GM12878 (cell line): Measurements from ENCODE around the gene EPB41L2. TPM values are rescaled to one million over a fixed set of nuclear protein-coding genes. Genes with fewer than 3 reads are reported as not detected.

Experiments
- ATAC-seq: fragments of 200-7000 bp; cut with Tn5 transposase; 3 replicates; pipeline ENCODE4 v1.9.1; 2020; ENCODE audit warnings: mild to moderate bottlenecking, moderate library complexity
- BruUV-seq: library from RNA; stranded (reverse); fragments of 400-500 nt; replicated peaks from 2 replicates; lab custom pipeline; 2021; lab: Mats Ljungman, UMichigan
- CTCF ChIA-PET: fragments of 300-600 bp; sonication (Branson Sonifier 250); formaldehyde crosslinking; extraction: SDS; loops from one replicate; lab custom pipeline; 2021; ENCODE audit warnings: inconsistent platforms; lab: Yijun Ruan, JAX
- POLR2A ChIA-PET: fragments of 350-600 bp; formaldehyde crosslinking; extraction: SDS; loops from one replicate; lab custom pipeline; 2021; ENCODE audit warnings: inconsistent platforms; lab: Charles Lee
- RAD21 ChIA-PET: fragments of 300-600 bp; sonication (Branson Sonifier 250); formaldehyde crosslinking; loops from one replicate; lab custom pipeline; 2023; ENCODE audit warnings: antibody characterized with exemption; ENCODE audit not compliant: unreplicated experiment; lab: Charles Lee
- SMC1A ChIA-PET: fragments of 300-600 bp; sonication (Branson Sonifier 250); formaldehyde crosslinking; loops from one replicate; lab custom pipeline; 2023; ENCODE audit not compliant: unreplicated experiment, uncharacterized antibody; lab: Charles Lee
- DNase-seq: peaks from one replicate; pipeline ENCODE4 v3.0.0-alpha.2; 2011; ENCODE audit warnings: low read depth, low spot score
- FAIRE-seq: peaks from 3 replicates; lab custom pipeline; 2011; peaks lifted over from hg19 to GRCh38; lab: Jason Lieb, UNC
- H2AFZ ChIP-seq: 2 replicates; pipeline ENCODE4 v1.6.0; 2011; ENCODE audit warnings: low read depth, low read length, control low read depth; ENCODE audit not compliant: control insufficient read depth
- H3K27ac ChIP-seq: 2 replicates; pipeline ENCODE4 v1.5.1; 2011; ENCODE audit warnings: control low read depth; ENCODE audit not compliant: control insufficient read depth, insufficient read depth
- H3K27me3 ChIP-seq, 2 experiments: replicated peaks in 1 of 2; 2 replicates each; pipeline versions ENCODE4 v1.6.0 to v1.6.1; 2011; ENCODE audit warnings: low read length in 1 of 2; ENCODE audit not compliant: control insufficient read depth in 2 of 2, insufficient read depth in 2 of 2
- H3K36me3 ChIP-seq, 2 experiments: 2 replicates each; pipeline ENCODE4 v1.5.1; 2011; ENCODE audit warnings: low read length in 1 of 2; ENCODE audit not compliant: control insufficient read depth in 2 of 2, insufficient read depth in 2 of 2
- H3K4me1 ChIP-seq: 2 replicates; pipeline ENCODE4 v1.6.1; 2011; ENCODE audit warnings: mild to moderate bottlenecking, low read length, moderate library complexity, mixed read lengths; ENCODE audit not compliant: control insufficient read depth, insufficient read depth
- H3K4me2 ChIP-seq: 2 replicates; pipeline ENCODE4 v1.6.0; 2011; ENCODE audit warnings: control low read depth; ENCODE audit not compliant: control insufficient read depth, insufficient read depth
- H3K4me3 ChIP-seq: fragments of 200-600 bp; sonication (generic); 2 replicates; pipeline ENCODE4 v1.5.1; 2016
- H3K79me2 ChIP-seq: 2 replicates; pipeline ENCODE4 v1.6.0; 2011; ENCODE audit warnings: low read length; ENCODE audit not compliant: control insufficient read depth, insufficient read depth
- H3K9ac ChIP-seq: 2 replicates; pipeline ENCODE4 v1.8.0; 2011; ENCODE audit warnings: low read length, control low read depth, mixed read lengths; ENCODE audit not compliant: control insufficient read depth, insufficient read depth
- H3K9me3 ChIP-seq: replicated peaks from 3 replicates; pipeline ENCODE4 v1.5.1; 2011; ENCODE audit warnings: mild to moderate bottlenecking, low read length; ENCODE audit not compliant: control insufficient read depth, insufficient read depth
- H4K20me1 ChIP-seq: 2 replicates; pipeline ENCODE4 v1.6.0; 2011; ENCODE audit not compliant: control insufficient read depth, insufficient read depth
- BRCA1 ChIP-seq: IDR thresholded peaks from 2 replicates; pipeline ENCODE4 v1.6.1; 2011; ENCODE audit warnings: low read depth, low read length, improper control_type of control experiment
- CBX3 ChIP-seq: fragments of 200-600 bp; sonication (generic); IDR thresholded peaks from 2 replicates; pipeline ENCODE4 v1.6.1; 2016; ENCODE audit warnings: low read depth, borderline replicate concordance
- DPF2 ChIP-seq: fragments of 450-650 bp; IDR thresholded peaks from 2 replicates; pipeline ENCODE4 v1.6.1; 2017; ENCODE audit warnings: mild to moderate bottlenecking
- E2F8 ChIP-seq: fragments of 450-650 bp; IDR thresholded peaks from 2 replicates; pipeline ENCODE4 v1.6.1; 2018; ENCODE audit warnings: mild to moderate bottlenecking, low read depth, moderate library complexity; ENCODE audit not compliant: partially characterized antibody
- EED ChIP-seq: sonication (generic); IDR thresholded peaks from 2 replicates; pipeline ENCODE4 v1.6.1; 2016; ENCODE audit warnings: antibody characterized with exemption, low read depth
- MLLT1 ChIP-seq: fragments of 450-650 bp; IDR thresholded peaks from 2 replicates; pipeline ENCODE4 v1.6.1; 2016; ENCODE audit warnings: mild to moderate bottlenecking
- NRF1 ChIP-seq: conservative IDR thresholded peaks from 2 replicates; pipeline ENCODE4 v1.6.1; 2011; ENCODE audit warnings: mild to moderate bottlenecking, low read depth, low read length, improper control_type of control experiment
- PML ChIP-seq: IDR thresholded peaks from 2 replicates; pipeline ENCODE4 v1.6.1; 2012; ENCODE audit warnings: low read length, inconsistent platforms
- RELB ChIP-seq: fragments of 450-650 bp; IDR thresholded peaks from 2 replicates; pipeline ENCODE4 v1.6.1; 2017; ENCODE audit warnings: low read depth, mild to moderate bottlenecking, moderate library complexity
- WRNIP1 ChIP-seq: IDR thresholded peaks from 2 replicates; pipeline ENCODE4 v1.6.1; 2011; ENCODE audit warnings: low read depth, low read length, improper control_type of control experiment, borderline replicate concordance
- ZNF207 ChIP-seq: fragments of 450-650 bp; IDR thresholded peaks from 2 replicates; pipeline ENCODE4 v1.6.1; 2014; ENCODE audit warnings: antibody characterized with exemption, mild to moderate bottlenecking, borderline replicate concordance
- ZNF217 ChIP-seq: fragments of 450-650 bp; IDR thresholded peaks from 2 replicates; pipeline ENCODE4 v1.6.1; 2017; ENCODE audit warnings: antibody characterized with exemption, mild to moderate bottlenecking
- ZNF592 ChIP-seq: fragments of 450-650 bp; IDR thresholded peaks from 2 replicates; pipeline ENCODE4 v1.6.1; 2017; ENCODE audit warnings: mild to moderate bottlenecking, moderate library complexity
- WGBS: methylation state at CpG from one replicate; pipeline ENCODE4 v1.1.6; 2016; ENCODE audit warnings: low lambda C conversion rate; ENCODE audit not compliant: insufficient replicate concordance, insufficient coverage; ENCODE audit errors: missing lambda C conversion rate; 5-methylcytosine and 5-hydroxymethylcytosine counted together
- in situ Hi-C: fragments of 300-500 bp; cut with MboI; formaldehyde crosslinking; loops from 9 replicates; pipeline ENCODE4 v1.14.3; 2018; ENCODE audit warnings: mixed read lengths
- intact Hi-C: fragments of 100-400 bp; cut with micrococcal nuclease; formaldehyde crosslinking; loops from one replicate; pipeline ENCODE4 v1.14.2; 2022; ENCODE audit not compliant: unreplicated experiment
- polyA plus RNA-seq, 11 experiments: library from polyadenylated mRNA; depleted of rRNA in 4 of 11; unstranded in 6 of 11; stranded (reverse) in 5 of 11; fragments of >200 nt; fragmentation: Nextera tagmentation in 4 of 11; fragmentation: Illumina TruSeq in 1 of 11; extraction: Ambion mirVana in 4 of 11; extraction: Trizol in 1 of 11; gene quantifications; 1 replicate in 1 of 11; 2 replicates in 10 of 11; pipeline versions ENCODE4 v1.2.1 to v1.2.3, GENCODE V29; 2011 to 2016; ENCODE audit warnings: inconsistent platforms in 2 of 11, missing spikeins in 2 of 11, low read depth in 1 of 11
- total RNA-seq, 4 experiments: library from RNA; depleted of rRNA in 3 of 4; stranded (reverse); fragments of >200 nt in 3 of 4; fragmentation: Illumina TruSeq in 1 of 4; extraction: Trizol in 1 of 4; gene quantifications; 2 replicates each; pipeline versions ENCODE4 v1.2.1 to v1.2.3, GENCODE V29; 2013 to 2021

EPB41L2 gene
- total and polyA plus RNA-seq, 10 of the 15 experiments (the other 5 are each of a cell fraction or from before 2014, with no cell fraction given), result 7.4 to 41.6 (median 19.0) TPM

DNA sequence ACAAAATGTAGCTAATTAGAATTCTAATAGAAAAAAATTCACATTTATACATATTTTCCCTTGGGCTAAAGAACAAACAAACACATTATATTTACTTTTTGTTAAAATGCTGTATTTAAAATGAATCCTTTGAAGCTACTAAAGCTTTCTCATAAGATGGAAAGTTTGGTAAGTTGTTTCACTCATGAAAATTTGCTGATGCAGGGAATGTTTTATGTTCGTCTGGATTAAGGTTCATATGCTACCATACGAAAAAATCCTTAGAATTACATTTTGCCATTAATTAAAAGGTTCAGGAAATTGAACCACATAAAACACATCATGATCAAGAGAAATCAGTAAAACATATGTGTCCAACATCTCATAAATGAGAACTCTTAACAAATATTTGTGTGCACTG lies 173.6 kb downstream of the EPB41L2 start:
- FAIRE-seq, result no peak
- H2AFZ ChIP-seq, result no peak overlapping the region
- in situ Hi-C loops (loop anchor here (5.0 to 10.0 kb wide), 2 partner anchors 228 to 645 kb away; no protein-coding TSS in a partner anchor), intact Hi-C loops (no loop called here)
- RAD21 ChIA-PET, result interaction anchor here (0.7 kb wide), 1 partner anchor 227 kb away, joined by 3 read pairs; no protein-coding TSS in a partner anchor
- DNase-seq, result no peak
- CTCF ChIA-PET, result interaction anchor here (1.0 to 15.9 kb wide), 4 partner anchors 15 to 630 kb away, joined by 3 to 365 read pairs (median 3); no protein-coding TSS in a partner anchor
- H3K79me2 ChIP-seq, result no peaks in the 10 kb centered on the region
- no peaks in the 10 kb centered on the region for H3K27me3 ChIP-seq
- peaks cover 0 to 6% of the 10 kb centered on the region in 2 experiments for H3K36me3 ChIP-seq
- H3K27ac ChIP-seq, result no peak overlapping the region
- SMC1A ChIA-PET, result interaction anchor here (1.0 to 17.6 kb wide), 4 partner anchors 12 to 227 kb away, joined by 3 to 301 read pairs (median 8); no protein-coding TSS in a partner anchor
- WGBS, result 98% methylated on average over 2 of the region's 2 CpGs
- POLR2A ChIA-PET, result no interaction called here
- BruUV-seq, result no TSS peak
- no peaks in the 10 kb centered on the region for H3K9me3 ChIP-seq
- no peak for ATAC-seq
- H3K9ac ChIP-seq, result no peak overlapping the region
- H4K20me1 ChIP-seq, result no peaks in the 10 kb centered on the region
- no peak overlapping the region for H3K4me3 ChIP-seq
- no peak overlapping the region for H3K4me2 ChIP-seq
- no peaks in the 10 kb centered on the region for H3K4me1 ChIP-seq
- no peak for TF ChIP-seq ZNF217
- no peak for TF ChIP-seq RELB
- no peak for TF ChIP-seq DPF2
- TF ChIP-seq CBX3, result no peak
- TF ChIP-seq E2F8, result no peak
- no peak for TF ChIP-seq WRNIP1
- no peak for TF ChIP-seq MLLT1
- TF ChIP-seq ZNF207, result no peak
- TF ChIP-seq BRCA1, result no peak
- no peak for TF ChIP-seq NRF1
- TF ChIP-seq PML, result no peak
- TF ChIP-seq EED, result no peak
- TF ChIP-seq ZNF592, result no peak
